Activated CD4-positive, alpha-beta T cell treated with anti-CD3 and anti-CD28 coated beads, Interleukin-2, Interleukin-4, amounts not matched to agents 100 ng/mL and 50 ng/mL, durations not matched to agents 16 hours and 8 hours (primary cell): Measurements from ENCODE around the gene BAG5.

ENCODE experiments used
- DNase-seq: peaks from one replicate; pipeline ENCODE4 v3.0.0-alpha.2; 2020; ENCODE audit warnings: low spot score

The BAG5 gene

DNA sequence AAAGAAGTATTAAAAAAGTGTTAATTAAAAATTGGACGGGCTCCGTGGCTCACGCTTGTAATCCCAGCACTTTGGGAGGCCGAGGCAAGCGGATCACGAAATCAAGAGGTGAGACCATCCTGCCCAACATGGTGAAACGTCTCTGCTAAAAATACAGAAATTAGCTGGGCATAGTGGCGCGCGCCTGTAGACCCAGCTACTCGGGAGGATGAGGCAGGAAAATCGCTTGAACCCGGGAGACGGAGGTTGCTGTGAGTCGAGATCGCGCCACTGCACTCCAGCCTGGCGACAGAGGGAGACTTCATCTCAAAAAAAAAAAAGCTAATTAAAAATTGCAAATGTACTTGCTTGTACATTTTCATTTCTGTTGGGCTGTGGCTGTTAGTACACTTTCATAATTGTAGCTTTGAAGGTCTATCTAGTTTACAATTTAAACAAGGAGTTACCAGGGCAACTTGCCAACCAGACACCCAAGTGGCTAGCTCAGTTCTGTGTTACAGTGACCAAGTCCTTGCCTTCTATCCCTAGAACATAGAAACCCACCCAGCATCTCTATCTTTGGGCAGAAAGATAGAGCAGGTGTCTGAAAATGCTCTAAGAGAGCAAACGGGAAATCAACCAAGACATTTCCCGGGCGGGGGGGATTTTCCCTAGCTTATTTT lies 1.5 kb upstream of the BAG5 start:
- DNase-seq, result no peak

- DNase-seq, result no peak
These were observed 766 bp upstream of the BAG5 start for GRCh38 chr14:103563226-103563620.

GRCh38 chr14:103562179-103562428 lies 353 bp downstream of the BAG5 start:
- no peak for DNase-seq

DNA sequence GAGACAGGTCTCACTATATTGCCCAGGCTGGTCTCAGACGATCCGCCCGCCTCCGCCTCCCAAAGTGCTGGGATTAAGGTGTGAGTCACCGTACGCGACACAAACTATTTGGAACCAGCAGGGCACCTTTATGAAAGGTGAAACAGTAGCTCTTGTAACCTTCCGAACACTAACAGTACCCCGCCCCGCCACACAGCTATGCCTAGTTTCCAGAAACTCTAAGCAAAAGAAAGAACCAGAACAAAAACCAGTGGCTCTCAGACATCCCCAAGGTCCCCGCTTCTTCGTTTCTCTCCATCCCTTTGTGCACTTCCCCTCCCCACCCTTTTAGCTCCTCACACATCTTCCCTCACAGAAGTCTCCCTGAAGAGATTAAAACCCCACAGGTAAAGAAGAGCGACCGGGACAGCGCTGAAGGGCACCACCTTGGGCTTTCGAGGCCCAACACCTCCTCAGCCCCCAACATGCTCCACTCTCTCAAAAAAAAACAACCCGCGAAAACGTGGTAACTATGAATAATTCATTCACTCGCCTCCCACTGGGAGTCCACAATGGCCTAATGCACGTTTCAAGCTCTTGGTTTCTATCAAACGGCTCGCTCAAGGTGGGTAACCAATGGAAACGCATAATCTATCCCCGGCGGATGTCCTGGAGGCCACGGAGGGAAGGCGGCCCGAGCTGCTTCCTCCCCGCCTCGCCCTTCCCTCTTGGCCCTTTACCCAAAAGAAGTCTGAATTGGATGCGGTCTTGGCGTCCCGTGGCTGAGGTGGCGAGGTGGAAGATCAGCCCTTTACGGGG lies 877 bp downstream of the BAG5 start:
- peak; percentile 67 for DNase-seq

- DNase-seq, result no peak
These were observed 1.8 kb downstream of the BAG5 start for GRCh38 chr14:103560691-103561090.

DNA sequence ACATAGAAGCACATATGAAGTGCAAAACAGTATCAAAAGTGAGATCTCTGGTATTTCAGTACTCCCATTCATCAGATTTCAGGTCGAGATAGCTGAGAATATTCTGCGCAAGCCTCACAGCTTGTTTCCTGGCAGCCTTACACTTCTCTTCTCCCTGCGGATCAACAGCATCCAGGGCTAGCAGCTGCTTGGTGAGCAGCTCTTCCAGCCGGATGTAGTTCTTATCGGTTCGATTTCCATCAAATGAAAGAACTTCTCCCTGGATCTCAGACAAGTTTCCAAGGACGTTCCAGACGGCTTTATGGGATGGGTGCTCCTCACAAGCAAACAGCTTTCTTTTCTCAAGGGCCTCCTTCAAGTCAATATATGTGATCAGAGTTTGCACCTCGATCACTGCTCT lies 2.7 kb downstream of the BAG5 start:
- DNase-seq, result no peak

- DNase-seq, result no peak
These were observed 4.2 kb downstream of the BAG5 start for GRCh38 chr14:103558071-103558882.

- no peak for DNase-seq
These were observed 5.3 kb downstream of the BAG5 start for GRCh38 chr14:103556946-103557758.

DNA sequence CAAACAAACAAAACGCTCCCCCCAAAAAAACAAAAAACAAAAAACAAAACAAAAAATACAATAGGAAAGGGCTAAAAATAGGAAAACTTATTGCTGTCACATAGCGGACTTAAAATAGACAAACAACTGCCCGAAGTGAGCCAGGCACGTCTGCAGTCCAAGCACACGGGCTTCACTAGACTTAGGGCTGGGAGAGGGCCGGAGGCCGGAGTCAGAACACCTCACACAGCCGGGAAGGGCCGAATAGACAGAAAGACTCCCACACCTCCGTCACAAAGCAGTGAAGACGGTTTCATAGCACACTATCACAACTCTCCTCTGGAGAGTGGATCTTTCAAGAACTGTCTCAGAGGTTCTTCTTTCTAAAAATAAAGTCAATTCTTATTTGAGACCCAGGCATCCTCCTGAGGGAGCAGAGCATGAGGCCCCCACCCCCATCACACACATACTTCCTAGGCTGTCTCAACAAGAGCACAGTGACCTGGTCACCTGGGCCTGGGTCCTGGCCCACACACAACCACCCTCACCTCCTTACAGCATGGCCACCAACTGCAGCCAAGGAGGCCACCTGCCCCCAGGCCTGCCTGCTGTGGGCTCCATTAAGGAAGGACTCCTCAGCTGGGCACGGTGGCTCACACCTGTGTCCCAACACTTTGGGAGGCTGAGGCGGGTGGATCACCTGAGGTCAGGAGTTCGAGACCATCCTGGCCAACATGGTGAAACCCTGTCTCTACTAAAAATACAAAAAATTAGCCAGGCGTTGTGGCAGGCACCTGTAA lies 6.7 kb downstream of the BAG5 start:
- DNase-seq, result no peak

DNA sequence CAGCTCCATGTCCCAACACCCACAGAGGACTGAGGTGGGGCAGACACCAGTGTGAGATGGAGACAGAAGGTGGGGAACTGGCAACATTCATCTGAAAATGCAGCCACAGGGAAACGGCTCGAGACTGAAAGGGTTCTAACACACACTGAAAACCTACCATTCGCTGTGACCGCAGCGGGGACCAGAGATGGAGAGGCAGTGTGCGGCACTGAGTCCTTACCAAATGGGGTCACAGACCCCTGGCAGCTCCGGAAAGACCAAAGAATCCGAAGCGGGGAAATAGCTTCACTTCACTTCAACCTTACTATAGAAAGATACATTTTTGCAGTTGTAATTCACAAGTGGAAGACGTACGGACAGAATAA lies 9.6 kb downstream of the BAG5 start:
- no peak for DNase-seq

DNA sequence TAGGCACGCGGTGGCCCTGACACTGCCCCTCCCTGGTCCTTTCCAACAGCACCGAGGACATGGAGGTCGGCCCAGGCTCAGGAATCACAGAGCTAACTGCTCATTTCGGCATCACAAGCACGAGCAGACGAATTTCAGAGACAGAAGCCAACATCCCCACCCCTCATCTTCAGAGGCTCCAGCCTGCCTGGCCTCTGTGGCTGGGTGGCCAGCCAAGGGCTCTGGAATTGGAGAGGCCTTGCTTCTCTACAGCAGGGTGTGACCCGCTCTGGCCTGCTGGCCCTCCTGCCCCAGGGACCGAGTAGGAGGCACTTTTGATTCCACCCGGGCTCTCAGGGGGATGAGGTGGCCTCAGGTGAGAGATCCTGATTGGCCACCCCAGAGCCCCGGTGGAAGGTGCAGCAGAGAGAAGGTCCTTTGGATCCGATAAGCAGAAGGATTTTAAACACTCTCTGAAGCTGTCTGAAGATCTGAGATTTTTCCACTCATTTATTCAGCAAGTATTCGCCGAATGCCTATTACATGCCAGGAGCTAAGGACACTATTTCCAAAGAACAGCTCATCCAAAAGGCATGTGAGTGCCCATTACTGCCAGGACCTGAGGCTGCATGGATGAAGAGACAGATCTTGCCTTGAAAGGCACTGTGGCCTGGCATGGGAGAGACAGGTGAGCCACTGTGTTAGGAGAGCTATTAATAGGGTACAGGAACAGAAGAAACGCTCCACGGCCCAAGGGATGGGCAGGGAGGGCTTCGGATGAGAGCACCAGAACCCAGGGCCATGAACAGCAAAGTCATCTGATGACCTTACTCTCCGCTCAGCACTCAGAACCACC lies 10.2 kb downstream of the BAG5 start:
- no peak for DNase-seq

GRCh38 chr14:103551338-103551762 lies 11.1 kb downstream of the BAG5 start:
- no peak for DNase-seq

GRCh38 chr14:103550451-103551337 lies 11.8 kb downstream of the BAG5 start:
- no peak for DNase-seq

- no peak for DNase-seq
These were observed 12.8 kb downstream of the BAG5 start for GRCh38 chr14:103549361-103550311.

DNA sequence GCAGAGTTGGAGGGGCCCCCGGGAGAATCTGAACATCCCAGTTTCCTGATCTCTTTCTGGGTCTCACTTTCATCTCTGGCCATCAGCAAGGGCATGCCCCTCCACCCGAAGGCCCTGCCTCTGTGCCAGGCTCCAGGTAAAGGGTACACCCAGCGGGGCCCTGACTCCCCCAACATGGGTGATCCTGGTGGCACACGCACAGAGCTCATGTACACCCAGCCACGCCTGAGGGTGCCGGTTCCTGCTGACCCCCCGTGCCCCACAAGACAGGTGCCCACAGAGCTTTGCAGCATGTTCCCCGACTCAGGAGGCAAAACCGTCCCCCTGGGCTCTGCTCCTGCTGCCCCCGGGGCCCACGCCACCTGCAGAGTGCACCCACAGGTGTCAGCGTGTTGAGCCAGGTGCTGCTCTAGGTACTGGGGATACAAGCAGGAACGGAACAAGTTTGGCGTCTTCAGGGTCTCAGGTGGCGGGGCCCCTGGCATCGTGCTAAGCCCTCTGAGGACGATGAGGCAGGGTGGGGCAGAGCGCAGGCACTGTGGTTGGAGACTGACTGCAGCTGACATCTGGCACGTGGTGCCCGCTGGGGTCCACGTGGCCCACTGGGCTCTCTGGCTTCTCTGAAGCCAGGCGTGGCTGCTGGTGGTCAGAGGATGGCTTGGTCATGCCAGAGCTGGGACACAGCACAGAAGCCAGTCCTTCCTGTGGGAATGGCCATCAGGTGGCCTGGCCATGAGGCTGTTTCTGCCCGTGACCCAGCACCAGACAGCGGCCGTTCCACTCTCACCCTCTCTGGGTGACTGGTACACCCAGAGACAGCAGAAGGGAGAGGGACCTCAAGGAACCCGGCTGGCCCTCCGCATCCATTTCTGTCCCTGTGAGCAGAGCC lies 13.8 kb downstream of the BAG5 start:
- no peak for DNase-seq

DNA sequence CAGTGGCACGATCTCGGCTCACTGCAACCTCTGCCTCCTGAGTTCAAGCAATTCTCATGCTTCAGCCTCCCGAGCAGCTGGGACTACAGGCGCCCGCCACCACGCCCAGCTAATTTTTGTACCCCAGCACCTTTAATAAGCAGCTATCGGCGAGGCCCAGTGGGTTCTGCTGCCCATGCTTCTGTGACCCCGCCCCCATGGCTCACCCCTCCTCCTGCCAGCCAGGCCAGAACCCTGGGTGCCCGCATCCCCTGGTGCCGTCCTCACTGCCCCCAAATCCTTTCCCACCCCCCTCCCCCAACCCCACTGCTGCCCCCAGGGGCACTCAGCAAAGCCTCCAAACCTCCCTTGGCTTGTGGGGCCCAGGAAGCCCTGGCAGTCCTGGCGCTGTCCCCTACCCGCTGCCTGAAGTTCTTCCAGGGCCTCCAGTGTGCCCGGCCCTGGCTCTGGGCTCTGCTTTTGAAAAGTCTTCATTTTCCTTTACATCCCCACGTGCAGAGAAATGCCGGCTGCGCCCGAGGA lies 14.5 kb downstream of the BAG5 start:
- DNase-seq, result no peak

DNA sequence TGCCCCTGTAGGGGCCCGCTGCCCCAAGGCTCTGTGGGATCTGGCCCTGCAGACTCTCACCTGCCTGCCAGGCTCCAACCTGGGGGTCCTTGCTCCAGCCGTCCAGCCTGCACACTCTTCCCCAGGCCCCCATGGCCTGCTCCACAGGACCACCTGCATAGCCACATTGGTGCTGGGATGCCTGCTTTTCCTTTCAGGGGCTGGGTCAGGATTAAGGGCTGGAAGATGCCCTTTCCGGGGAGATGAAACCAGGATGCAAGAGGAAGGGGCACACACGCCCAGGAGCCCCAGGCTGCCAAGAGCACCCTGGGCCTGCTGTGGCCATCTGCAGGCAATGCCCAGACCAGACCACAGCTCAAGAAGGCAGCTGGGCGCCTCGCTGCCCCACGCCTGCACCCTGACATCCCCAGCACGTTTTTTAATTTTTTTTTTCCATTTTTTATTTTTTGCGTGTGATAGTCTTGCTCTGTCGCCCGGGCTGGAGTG lies 15.0 kb downstream of the BAG5 start:
- no peak for DNase-seq
